HT-29 (cell line): Measurements from ENCODE around the gene APOOL. TPM values are rescaled to one million over a fixed set of nuclear protein-coding genes. Genes with fewer than 3 reads are reported as not detected.
"Not testable (repeated sequence)": the region's sequence is repeated elsewhere in the genome, so short reads cannot be mapped to it uniquely, and the experiment has no call there.

Experiments used
- DNase-seq: peaks from one replicate; pipeline ENCODE4 v3.0.0-alpha.2; 2015; ENCODE audit warnings: low spot score
- total RNA-seq: library from RNA; depleted of rRNA; stranded (reverse); fragments of >200 nt; shearing (Covaris generic); gene quantifications from 2 replicates; pipeline ENCODE4 v1.2.3, GENCODE V29; 2014; rRNA removed

The APOOL gene
- total RNA-seq, 1 experiment from 2014 or later: 3.1 TPM

GRCh38 chrX:85077247-85077646 lies 73.6 kb downstream of the APOOL start:
- DNase-seq: not testable (repeated sequence)

GRCh38 chrX:85084770-85085393 lies 81.2 kb downstream of the APOOL start:
- DNase-seq: peak; percentile 75

- no peak for DNase-seq
These were observed 85.7 kb downstream of the APOOL start for GRCh38 chrX:85089321-85089840.

- no peak for DNase-seq
These were observed 103.7 kb downstream of the APOOL start for GRCh38 chrX:85107407-85107806.

- DNase-seq: no peak
These were observed 104.5 kb downstream of the APOOL start for GRCh38 chrX:85108165-85108564.

- DNase-seq: peak; percentile 57
These were observed 105.6 kb downstream of the APOOL start for GRCh38 chrX:85109235-85109634.

GRCh38 chrX:85111347-85111746 lies 107.7 kb downstream of the APOOL start:
- DNase-seq: peak; percentile 57

- DNase-seq: peak; percentile 9
These were observed 108.6 kb downstream of the APOOL start for GRCh38 chrX:85112293-85112692.

GRCh38 chrX:85113746-85114145 lies 110.1 kb downstream of the APOOL start:
- DNase-seq: no peak

- DNase-seq: no peak
These were observed 110.5 kb downstream of the APOOL start for GRCh38 chrX:85114171-85114570.

- DNase-seq: peak; percentile 32
These were observed 111.1 kb downstream of the APOOL start for GRCh38 chrX:85114776-85115175.

- DNase-seq: no peak
These were observed 111.6 kb downstream of the APOOL start for GRCh38 chrX:85115252-85115651.

GRCh38 chrX:85136409-85136808 lies 132.7 kb downstream of the APOOL start:
- DNase-seq: no peak

GRCh38 chrX:85139422-85139821 lies 135.7 kb downstream of the APOOL start:
- no peak for DNase-seq

- DNase-seq: no peak
These were observed 137.3 kb downstream of the APOOL start for GRCh38 chrX:85140964-85141363.

Other genes starting within 250 kb of the APOOL start
- not detected in 2 replicates for gene SATL1, start 239.9 kb downstream of the APOOL start, total RNA-seq
- gene ZNF711, start 240.1 kb downstream of the APOOL start, total RNA-seq: 0.42 and 0.48 TPM in 2 replicates